Naive thymus-derived CD4-positive, alpha-beta T cell (primary cell): Measurements from ENCODE around the gene NARS2. TPM values are rescaled to one million over a fixed set of nuclear protein-coding genes. Genes with fewer than 3 reads are reported as not detected.
"Not testable (repeated sequence)": the region's sequence is repeated elsewhere in the genome, so short reads cannot be mapped to it uniquely, and the experiment has no call there.

Experiments used
- ATAC-seq: fragments of 150-1000 bp; cut with Tn5 transposase; 2 replicates; pipeline ENCODE4 v1.10.0; 2021; ENCODE audit warnings: mild to moderate bottlenecking, moderate library complexity
- CTCF ChIA-PET: fragments of 350-600 bp; sonication (Branson Sonifier 250); formaldehyde crosslinking; loops from one replicate; lab custom pipeline; 2021; ENCODE audit warnings: antibody characterized with exemption; lab: Charles Lee
- POLR2A ChIA-PET: fragments of 350-600 bp; sonication (Branson Sonifier 250); formaldehyde crosslinking; loops from one replicate; lab custom pipeline; 2021; ENCODE audit warnings: antibody characterized with exemption, inconsistent platforms; lab: Charles Lee
- DNase-seq, 9 donors: peaks; one replicate each; pipeline versions ENCODE4 v3.0.0 to v3.0.0-alpha.2; 2020 to 2022; ENCODE audit warnings: mixed read lengths in 1 of 9
- H3K27ac ChIP-seq: one replicate; pipeline ENCODE4 v1.7.0; 2013; ENCODE audit warnings: mild to moderate bottlenecking, low read depth, low read length, moderate library complexity
- H3K27me3 ChIP-seq, 2 donors: one replicate each; pipeline ENCODE4 v1.7.0; 2013; ENCODE audit warnings: low read length in 2 of 2, mild to moderate bottlenecking in 2 of 2, moderate library complexity in 2 of 2; ENCODE audit not compliant: control insufficient read depth in 2 of 2, insufficient read depth in 2 of 2
- H3K36me3 ChIP-seq, 3 experiments: 1 replicate in 2 of 3; 2 replicates in 1 of 3; pipeline ENCODE4 v1.7.0; 2013; ENCODE audit warnings: low read length in 3 of 3, mild to moderate bottlenecking in 3 of 3, moderate library complexity in 1 of 3; ENCODE audit not compliant: insufficient read depth in 3 of 3, control insufficient read depth in 2 of 3
- H3K4me1 ChIP-seq, 2 donors: one replicate each; pipeline ENCODE4 v1.7.0; 2013; ENCODE audit warnings: low read length in 2 of 2, mild to moderate bottlenecking in 2 of 2, moderate library complexity in 1 of 2; ENCODE audit not compliant: control insufficient read depth in 2 of 2, insufficient read depth in 2 of 2
- H3K4me3 ChIP-seq: 2 replicates; pipeline ENCODE4 v1.7.0; 2013; ENCODE audit warnings: mild to moderate bottlenecking, low read length
- H3K9me3 ChIP-seq, 3 experiments: 1 replicate in 2 of 3; 2 replicates in 1 of 3; pipeline ENCODE4 v1.7.0; 2013; ENCODE audit warnings: low read length in 3 of 3; ENCODE audit not compliant: control insufficient read depth in 2 of 3
- H3K27ac Mint-ChIP-seq, 9 donors: one replicate each; pipeline ENCODE4 v1.8.0; 2020 to 2022; ENCODE audit warnings: mixed read lengths in 9 of 9, mild to moderate bottlenecking in 8 of 9, moderate library complexity in 5 of 9, inconsistent platforms in 2 of 9
- H3K27me3 Mint-ChIP-seq, 5 donors: one replicate each; pipeline ENCODE4 v1.8.0; 2021 to 2022; ENCODE audit warnings: mixed read lengths in 5 of 5, mild to moderate bottlenecking in 1 of 5
- H3K36me3 Mint-ChIP-seq, 5 donors: one replicate each; pipeline ENCODE4 v1.8.0; 2020 to 2022; ENCODE audit warnings: mixed read lengths in 5 of 5, mild to moderate bottlenecking in 3 of 5, inconsistent platforms in 1 of 5
- H3K4me1 Mint-ChIP-seq, 7 donors: one replicate each; pipeline ENCODE4 v1.8.0; 2020 to 2022; ENCODE audit warnings: mixed read lengths in 7 of 7, mild to moderate bottlenecking in 3 of 7, inconsistent platforms in 1 of 7
- H3K4me3 Mint-ChIP-seq, 10 donors: one replicate each; pipeline ENCODE4 v1.8.0; 2020 to 2022; ENCODE audit warnings: mild to moderate bottlenecking in 10 of 10, mixed read lengths in 10 of 10, moderate library complexity in 6 of 10, inconsistent platforms in 2 of 10
- H3K9me3 Mint-ChIP-seq, 11 donors: one replicate each; pipeline ENCODE4 v1.8.0; 2020 to 2022; ENCODE audit warnings: mixed read lengths in 11 of 11, mild to moderate bottlenecking in 4 of 11, inconsistent platforms in 1 of 11, moderate library complexity in 1 of 11
- intact Hi-C, 2 donors: fragments of 100-400 bp; cut with micrococcal nuclease; formaldehyde crosslinking; loops; one replicate each; pipeline ENCODE4 v1.15.1; 2023
- polyA plus RNA-seq, 2 donors: library from polyadenylated mRNA; unstranded; fragments of 300-500 nt; fragmentation: Illumina TruSeq; gene quantifications; one replicate each; pipeline ENCODE4 v1.2.3, GENCODE V29; 2021
- total RNA-seq, 6 experiments: library from RNA in 5 of 6; stranded (reverse) in 5 of 6; gene quantifications; 1 replicate in 5 of 6; 2 replicates in 1 of 6; pipeline ENCODE4 v1.2.3 and lab custom pipeline; 2021 to 2026

Gene NARS2
- total and polyA plus RNA-seq, 7 experiments from 2014 or later, result 9.3 to 21.5 (median 19.0) TPM

- not testable (repeated sequence) for H3K27me3 ChIP-seq, H3K4me3 ChIP-seq, H3K27me3 Mint-ChIP-seq, H3K9me3 Mint-ChIP-seq, H3K27ac ChIP-seq, H3K9me3 ChIP-seq
- DNase-seq (peak in 1 of 9 donors; percentile 9), ATAC-seq (peak; percentile 14)
- Mint-ChIP-seq H3K4me3 (peak overlapping the region in 2 of 10 donors; percentile 23 to 31), H3K27ac (peak overlapping the region in 4 of 9 donors; percentile 25 to 70 (median 43)), H3K4me1 (peaks cover 25 to 56% (median 41%) of the 10 kb centered on the region in 7 donors), H3K36me3 (peaks cover 11 to 28% (median 18%) of the 10 kb centered on the region in 5 donors)
- intact Hi-C loops, result loop anchor here (1.0 to 5.0 kb wide), 10 partner anchors 10 to 518 kb away; partner anchors contain the start of genes ALG8 (in 2 of the 2), GAB2 (in 2 of the 2), NARS2 (in 2 of the 2) and NDUFC2 (in 2 of the 2)
- peaks cover 0 to 43% (median 6%) of the 10 kb centered on the region in 3 experiments for H3K36me3 ChIP-seq
- peaks cover 0 to 13% of the 10 kb centered on the region in 2 donors for H3K4me1 ChIP-seq
- ChIA-PET CTCF (interaction anchor here (0.6 to 3.6 kb wide), 12 partner anchors 10 to 1102 kb away, joined by 3 to 29 read pairs (median 5); partner anchors contain the start of genes GAB2, INTS4 and NARS2), POLR2A (interaction anchor here (2.7 kb wide), 1 partner anchor 10 kb away, joined by 15 read pairs; the partner anchor contains the start of gene NARS2)
Observed at GRCh38 chr11:78564037-78564436, 10.6 kb downstream of the NARS2 start.

GRCh38 chr11:78563090-78563489, 11.6 kb downstream of the NARS2 start:
- H3K36me3 Mint-ChIP-seq, result peaks cover 12 to 27% (median 21%) of the 10 kb centered on the region in 5 donors
- H3K27me3 ChIP-seq, H3K9me3 ChIP-seq, ATAC-seq, POLR2A ChIA-PET, H3K9me3 Mint-ChIP-seq, DNase-seq, H3K27me3 Mint-ChIP-seq, H3K27ac ChIP-seq, H3K4me3 ChIP-seq: not testable (repeated sequence)
- intact Hi-C loops, result loop anchor here (5.0 kb wide), 3 partner anchors 231 to 486 kb away; partner anchors contain the start of gene NDUFC2 (in 1 of the 2)
- Histone ChIP-seq H3K4me1 (peaks cover 0 to 13% of the 10 kb centered on the region in 2 donors), H3K36me3 (peaks cover 0 to 39% (median 3%) of the 10 kb centered on the region in 3 experiments)
- H3K4me3 Mint-ChIP-seq, result peak overlapping the region in 1 of 10 donors; percentile 64
- H3K4me1 Mint-ChIP-seq, result peaks cover 25 to 58% (median 43%) of the 10 kb centered on the region in 7 donors
- CTCF ChIA-PET, result interaction anchor here (2.9 to 3.6 kb wide), 2 partner anchors 11 to 336 kb away, joined by 9 to 29 read pairs; partner anchors contain the start of gene NARS2
- H3K27ac Mint-ChIP-seq, result peak overlapping the region in 1 of 9 donors; percentile 64

DNA sequence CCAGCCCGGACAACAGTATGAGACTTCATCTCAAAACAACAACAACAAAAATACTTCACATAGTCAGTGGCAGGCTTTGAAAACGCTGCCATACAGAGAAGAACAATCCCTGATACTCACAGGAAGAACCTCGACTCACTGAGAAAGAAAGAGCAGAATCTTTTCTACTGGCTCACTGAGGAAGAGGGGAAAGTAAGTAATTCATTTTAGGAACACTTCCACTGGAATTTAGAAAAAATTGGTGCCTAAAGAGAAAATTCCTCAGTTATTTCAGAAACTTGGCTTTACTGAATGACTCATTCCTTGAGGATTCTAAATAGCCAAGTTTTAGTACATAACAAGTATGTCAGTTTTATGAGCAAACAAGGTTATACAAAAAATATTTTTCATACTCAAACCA, 12.3 kb downstream of the NARS2 start:
- Mint-ChIP-seq H3K9me3 (no peaks in the 10 kb centered on the region), H3K4me3 (peak overlapping the region in 3 of 10 donors; percentile 25 to 64 (median 56)), H3K4me1 (peaks cover 25 to 60% (median 44%) of the 10 kb centered on the region in 7 donors), H3K27me3 (no peaks in the 10 kb centered on the region), H3K27ac (peak overlapping the region in 3 of 9 donors; percentile 34 to 74 (median 64)), H3K36me3 (peaks cover 12 to 29% (median 26%) of the 10 kb centered on the region in 5 donors)
- ChIA-PET CTCF (interaction anchor here (0.7 kb wide), 1 partner anchor 144 kb away, joined by 4 read pairs; no protein-coding TSS in a partner anchor), POLR2A (no interaction called here)
- Histone ChIP-seq H3K4me3 (no peak overlapping the region), H3K4me1 (peaks cover 0 to 13% of the 10 kb centered on the region in 2 donors), H3K27me3 (no peaks in the 10 kb centered on the region), H3K27ac (no peak overlapping the region), H3K36me3 (peaks cover 0 to 33% (median 0%) of the 10 kb centered on the region in 3 experiments), H3K9me3 (no peaks in the 10 kb centered on the region)
- ATAC-seq (no peak), DNase-seq (no peak)
- intact Hi-C loops, result loop anchor here (1.0 to 5.0 kb wide), 4 partner anchors 141 to 485 kb away; partner anchors contain the start of gene NDUFC2 (in 1 of the 2)

- Histone ChIP-seq H3K27me3 (no peaks in the 10 kb centered on the region), H3K4me3 (no peak overlapping the region), H3K27ac (no peak overlapping the region), H3K36me3 (peaks cover 0 to 21% (median 6%) of the 10 kb centered on the region in 3 experiments), H3K9me3 (no peaks in the 10 kb centered on the region), H3K4me1 (peaks cover 0 to 13% of the 10 kb centered on the region in 2 donors)
- ATAC-seq, result no peak
- ChIA-PET CTCF (no interaction called here), POLR2A (no interaction called here)
- Mint-ChIP-seq H3K27me3 (no peaks in the 10 kb centered on the region), H3K9me3 (peaks cover 0 to 3% (median 0%) of the 10 kb centered on the region in 11 donors), H3K27ac (peak overlapping the region in 6 of 9 donors; percentile 35 to 91 (median 69)), H3K36me3 (peaks cover 20 to 40% (median 38%) of the 10 kb centered on the region in 5 donors), H3K4me3 (peak overlapping the region in 9 of 10 donors; percentile 20 to 73 (median 57)), H3K4me1 (peaks cover 26 to 68% (median 48%) of the 10 kb centered on the region in 7 donors)
- no peak for DNase-seq
- intact Hi-C loops, result loop anchor here (1.0 to 5.0 kb wide), 4 partner anchors 96 to 484 kb away; partner anchors contain the start of gene NDUFC2 (in 1 of the 2)
Observed at GRCh38 chr11:78560826-78561484, 13.7 kb downstream of the NARS2 start.

DNA sequence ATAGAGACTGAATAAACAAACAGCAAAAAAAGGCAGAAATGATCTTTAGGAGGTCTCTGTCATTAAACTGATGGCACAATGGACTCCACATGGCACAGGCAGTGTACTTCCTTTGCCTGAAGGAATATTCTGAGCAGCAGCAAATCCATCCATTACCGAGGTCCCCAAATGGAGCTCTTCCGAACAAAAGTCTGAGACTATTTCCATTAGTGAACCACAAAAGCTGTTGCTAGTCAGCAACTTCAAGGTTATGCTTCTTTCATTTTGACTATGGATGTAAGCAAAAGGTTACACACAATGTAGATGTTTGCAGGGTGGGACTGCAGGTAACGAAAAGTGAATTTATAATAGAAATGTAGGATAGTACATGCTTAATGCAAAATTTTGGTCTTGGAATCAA, 14.5 kb downstream of the NARS2 start:
- CTCF ChIA-PET, result interaction anchor here (0.6 kb wide), 1 partner anchor 98 kb away, joined by 3 read pairs; no protein-coding TSS in a partner anchor

DNA sequence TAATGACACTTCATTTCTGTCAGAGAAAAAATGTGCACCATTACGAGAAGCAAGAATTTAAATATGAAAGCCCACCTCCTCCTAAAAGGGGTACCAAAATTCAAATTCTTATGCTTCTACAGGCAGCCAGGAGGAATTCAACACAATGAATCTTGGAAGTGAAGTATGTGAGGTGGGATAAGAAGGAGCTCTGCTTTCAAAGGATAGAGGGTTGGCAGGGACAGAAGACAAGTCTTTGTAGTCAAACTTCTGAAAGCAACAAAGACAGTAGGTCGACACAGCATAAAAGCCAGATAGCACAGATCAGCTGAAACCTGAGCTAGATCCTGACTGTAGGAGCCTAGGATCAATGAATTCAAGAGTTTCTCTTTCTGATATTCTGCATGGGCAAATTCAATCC, 17.4 kb downstream of the NARS2 start:
- Histone ChIP-seq H3K4me1 (peaks cover 0 to 13% of the 10 kb centered on the region in 2 donors), H3K36me3 (peaks cover 0 to 8% (median 6%) of the 10 kb centered on the region in 3 experiments), H3K27ac (no peak overlapping the region), H3K9me3 (no peaks in the 10 kb centered on the region), H3K27me3 (no peaks in the 10 kb centered on the region), H3K4me3 (no peak overlapping the region)
- Mint-ChIP-seq H3K4me1 (peaks cover 27 to 57% (median 45%) of the 10 kb centered on the region in 7 donors), H3K9me3 (peaks cover 0 to 5% (median 0%) of the 10 kb centered on the region in 11 donors), H3K4me3 (no peak overlapping the region), H3K27me3 (no peaks in the 10 kb centered on the region), H3K27ac (peak overlapping the region in 1 of 9 donors; percentile 43), H3K36me3 (peaks cover 29 to 63% (median 57%) of the 10 kb centered on the region in 5 donors)
- intact Hi-C loops, result no loop called here
- no peak for ATAC-seq
- DNase-seq, result no peak
- ChIA-PET CTCF (no interaction called here), POLR2A (no interaction called here)

More for the DNA sequence above, 14.5 kb downstream of the NARS2 start:
- Mint-ChIP-seq H3K27me3 (no peaks in the 10 kb centered on the region), H3K4me1 (peaks cover 32 to 74% (median 55%) of the 10 kb centered on the region in 7 donors), H3K36me3 (peaks cover 18 to 42% (median 40%) of the 10 kb centered on the region in 5 donors), H3K4me3 (peak overlapping the region in 2 of 10 donors; percentile 64 to 73), H3K27ac (peak overlapping the region in 3 of 9 donors; percentile 7 to 91 (median 51)), H3K9me3 (peaks cover 0 to 5% (median 0%) of the 10 kb centered on the region in 11 donors)
- Histone ChIP-seq H3K27ac (no peak overlapping the region), H3K4me1 (peaks cover 0 to 13% of the 10 kb centered on the region in 2 donors), H3K27me3 (no peaks in the 10 kb centered on the region), H3K4me3 (no peak overlapping the region), H3K36me3 (peaks cover 0 to 13% (median 6%) of the 10 kb centered on the region in 3 experiments), H3K9me3 (no peaks in the 10 kb centered on the region)
- POLR2A ChIA-PET, result no interaction called here
- intact Hi-C loops, result loop anchor here (1.0 to 5.0 kb wide), 4 partner anchors 95 to 483 kb away; partner anchors contain the start of gene NDUFC2 (in 1 of the 2)
- ATAC-seq (no peak), DNase-seq (no peak)
